ENCODE data around the gene SGTA. TPM values are rescaled to one million over a fixed set of nuclear protein-coding genes. Genes with fewer than 3 reads are reported as not detected.

The SGTA gene
- total RNA-seq, 2 donors from 2014 or later: 72.4 to 87.9 TPM

- intact Hi-C loops (cut with DNase I): no loop called here
- no peaks in the 10 kb centered on the region for H3K36me3 ChIP-seq
- no peaks in the 10 kb centered on the region for H3K4me1 ChIP-seq (replicated peaks)
- H3K27ac ChIP-seq: no peak overlapping the region
- no peaks in the 10 kb centered on the region for H3K27me3 ChIP-seq (replicated peaks; ENCODE audit: insufficient read depth)
- no peak overlapping the region for H3K4me3 ChIP-seq
- no peaks in the 10 kb centered on the region for H3K9me3 ChIP-seq
- WGBS: 84% methylated on average over 17 of the region's 17 CpGs
- DNase-seq (ENCODE audit: low spot score): no peak
- TF ChIP-seq CTCF (IDR thresholded peaks at IDR 0.05) (no peak), POLR2AphosphoS5 (IDR thresholded peaks at IDR 0.05) (no peak), POLR2A (IDR thresholded peaks at IDR 0.05) (no peak)
Measured at GRCh38 chr19:2750808-2751437, 32.1 kb downstream of the SGTA start.

GRCh38 chr19:2747349-2747748, 35.7 kb downstream of the SGTA start:
- TF ChIP-seq POLR2A (IDR thresholded peaks at IDR 0.05): no peak
- no peak for TF ChIP-seq POLR2AphosphoS5 (IDR thresholded peaks at IDR 0.05)
- no peak for TF ChIP-seq CTCF (IDR thresholded peaks at IDR 0.05)
- intact Hi-C loops (cut with DNase I): loop anchor here (10.0 kb wide), 1 partner anchor 273 kb away; the partner anchor contains the start of gene GADD45B
- WGBS: 81% methylated on average over 7 of the region's 7 CpGs

GRCh38 chr19:2744113-2744512, 39.0 kb downstream of the SGTA start:
- Histone ChIP-seq H3K4me1 (replicated peaks) (peaks cover 2% of the 10 kb centered on the region), H3K27me3 (replicated peaks; ENCODE audit: insufficient read depth) (no peaks in the 10 kb centered on the region), H3K9me3 (no peaks in the 10 kb centered on the region), H3K27ac (no peak overlapping the region), H3K36me3 (no peaks in the 10 kb centered on the region), H3K4me3 (no peak overlapping the region)
- intact Hi-C loops (cut with DNase I): loop anchor here (10.0 kb wide), 1 partner anchor 269 kb away; the partner anchor contains the start of gene GADD45B
- TF ChIP-seq POLR2AphosphoS5 (IDR thresholded peaks at IDR 0.05): no peak
- TF ChIP-seq CTCF (IDR thresholded peaks at IDR 0.05): no peak
- TF ChIP-seq POLR2A (IDR thresholded peaks at IDR 0.05): no peak
- 43% methylated on average over 4 of the region's 4 CpGs for WGBS
- no peak for DNase-seq (ENCODE audit: low spot score)

More at GRCh38 chr19:2747349-2747748, 35.7 kb downstream of the SGTA start:
- Histone ChIP-seq H3K27me3 (replicated peaks; ENCODE audit: insufficient read depth) (no peaks in the 10 kb centered on the region), H3K36me3 (no peaks in the 10 kb centered on the region), H3K27ac (no peak overlapping the region), H3K9me3 (no peaks in the 10 kb centered on the region), H3K4me1 (replicated peaks) (no peaks in the 10 kb centered on the region), H3K4me3 (no peak overlapping the region)
- DNase-seq (ENCODE audit: low spot score): no peak

- TF ChIP-seq POLR2AphosphoS5 (IDR thresholded peaks at IDR 0.05): no peak
- no peak for TF ChIP-seq CTCF (IDR thresholded peaks at IDR 0.05)
- TF ChIP-seq POLR2A (IDR thresholded peaks at IDR 0.05): no peak
- intact Hi-C loops (cut with DNase I): loop anchor here (10.0 kb wide), 1 partner anchor 268 kb away; the partner anchor contains the start of gene GADD45B
- no peaks in the 10 kb centered on the region for H3K36me3 ChIP-seq
- H3K27me3 ChIP-seq (replicated peaks; ENCODE audit: insufficient read depth): no peaks in the 10 kb centered on the region
- no peak overlapping the region for H3K4me3 ChIP-seq
- no peaks in the 10 kb centered on the region for H3K9me3 ChIP-seq
- H3K27ac ChIP-seq: no peak overlapping the region
- peaks cover 3% of the 10 kb centered on the region for H3K4me1 ChIP-seq (replicated peaks)
- 74% methylated on average over 8 of the region's 8 CpGs for WGBS
- DNase-seq (ENCODE audit: low spot score): no peak
Measured at GRCh38 chr19:2743099-2743498, 40.0 kb downstream of the SGTA start.

- intact Hi-C loops (cut with DNase I): loop anchor here (10.0 kb wide), 1 partner anchor 265 kb away; the partner anchor contains the start of gene GADD45B
- WGBS: 44% methylated on average over 13 of the region's 13 CpGs
- Histone ChIP-seq H3K27me3 (replicated peaks; ENCODE audit: insufficient read depth) (no peaks in the 10 kb centered on the region), H3K27ac (no peak overlapping the region), H3K4me1 (replicated peaks) (peaks cover 3% of the 10 kb centered on the region), H3K9me3 (no peaks in the 10 kb centered on the region), H3K4me3 (peak overlapping the region in 1 of 2 donors; percentile 74), H3K36me3 (peaks cover 0 to 5% of the 10 kb centered on the region in 2 donors)
- DNase-seq (ENCODE audit: low spot score): no peak
- no peak for TF ChIP-seq POLR2A (IDR thresholded peaks at IDR 0.05)
- TF ChIP-seq POLR2AphosphoS5 (IDR thresholded peaks at IDR 0.05): no peak
- no peak for TF ChIP-seq CTCF (IDR thresholded peaks at IDR 0.05)
Measured at GRCh38 chr19:2740314-2740656, 42.8 kb downstream of the SGTA start.

Measured in prostate gland (tissue), 2 donors.